ENCODE data around the gene TRAF5.
A peak's percentile ranks its signal among the peaks of the same experiment; 100 is the strongest.
"Not testable (repeated sequence)": the region's sequence is repeated elsewhere in the genome, so short reads cannot be mapped to it uniquely, and the experiment has no call there.

The TRAF5 gene

DNA sequence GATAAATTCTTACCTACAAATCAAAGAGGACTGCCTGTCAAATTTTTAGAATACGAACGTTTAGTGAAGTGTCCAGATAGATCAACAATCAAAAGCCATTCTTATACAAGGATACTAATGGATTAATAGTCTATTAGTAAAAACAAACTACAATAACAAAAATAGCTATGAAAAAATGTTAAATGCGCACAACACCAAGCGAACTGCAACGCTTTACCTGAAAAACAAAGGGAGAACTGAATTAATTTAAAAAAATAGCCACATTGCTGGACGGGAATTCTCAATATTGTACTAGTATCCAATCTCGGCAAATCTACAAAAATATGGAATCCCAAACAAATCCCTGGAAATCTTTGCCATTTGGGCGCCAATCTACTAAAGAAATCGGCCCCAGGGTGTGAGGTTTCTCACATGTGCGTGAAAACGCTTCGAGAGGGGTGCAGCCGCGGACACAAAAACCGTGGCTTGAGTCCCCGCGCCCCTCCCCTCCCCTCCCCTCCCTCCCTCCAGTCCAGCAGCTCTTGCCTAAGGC is 55.6 kb downstream of the TRAF5 start:
- no peak for DNase-seq

DNA sequence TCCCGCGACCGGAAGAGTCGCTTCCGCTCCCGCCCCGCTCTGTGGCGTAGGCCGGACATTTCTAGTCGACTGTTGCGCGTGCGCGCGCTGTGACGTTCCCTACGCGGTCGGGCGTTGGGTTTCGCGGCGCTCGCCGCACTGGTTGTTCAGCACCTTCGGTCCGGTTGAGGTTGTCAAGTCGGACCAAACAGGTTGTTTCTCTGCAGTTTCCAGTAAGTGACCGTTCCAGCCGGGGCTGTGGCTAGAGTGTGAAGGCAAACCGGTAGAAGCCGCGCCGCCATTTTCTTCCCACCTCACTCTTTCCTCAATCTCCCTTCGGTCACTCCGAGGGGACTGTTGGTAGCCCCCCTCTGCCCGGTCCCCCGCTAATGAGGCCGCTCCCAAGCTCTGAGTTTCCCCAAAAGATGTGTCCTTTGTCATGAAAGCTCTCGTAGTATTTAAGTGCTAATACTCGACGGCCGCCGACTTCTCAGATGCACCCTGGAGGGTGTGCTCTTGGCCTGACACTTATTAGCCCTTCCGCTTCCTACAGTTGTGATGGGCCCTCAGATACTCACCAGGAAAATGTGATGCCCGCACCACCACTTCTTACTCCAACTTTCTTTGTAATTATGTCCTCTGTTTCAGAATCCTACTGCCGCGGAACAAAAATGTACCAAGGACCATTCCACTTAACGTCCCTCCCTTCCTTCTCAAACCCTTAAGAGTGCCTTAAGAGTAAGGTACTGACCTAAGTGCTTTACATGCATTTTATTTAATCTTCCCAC is 56.3 kb downstream of the TRAF5 start:
- DNase-seq = peak; percentile 92

DNA sequence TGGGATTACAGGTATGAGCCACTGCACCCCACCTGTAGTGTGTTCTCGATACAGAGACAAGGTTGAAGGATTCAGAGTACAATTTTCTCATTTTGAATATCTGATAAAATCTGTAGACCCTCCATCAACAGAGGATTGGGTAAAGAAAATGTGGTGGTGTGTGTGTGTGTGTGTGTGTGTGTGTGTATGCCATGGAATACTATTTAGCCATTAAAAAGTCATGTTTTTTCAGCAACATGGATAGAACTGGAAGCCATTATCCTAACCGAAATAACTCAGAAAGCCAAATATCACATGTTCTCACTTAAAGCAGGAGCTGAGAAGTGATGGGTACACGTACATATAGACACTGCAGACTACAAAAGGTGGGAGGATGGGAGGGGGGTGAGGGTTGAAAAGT is 57.9 kb downstream of the TRAF5 start:
- DNase-seq = no peak

DNA sequence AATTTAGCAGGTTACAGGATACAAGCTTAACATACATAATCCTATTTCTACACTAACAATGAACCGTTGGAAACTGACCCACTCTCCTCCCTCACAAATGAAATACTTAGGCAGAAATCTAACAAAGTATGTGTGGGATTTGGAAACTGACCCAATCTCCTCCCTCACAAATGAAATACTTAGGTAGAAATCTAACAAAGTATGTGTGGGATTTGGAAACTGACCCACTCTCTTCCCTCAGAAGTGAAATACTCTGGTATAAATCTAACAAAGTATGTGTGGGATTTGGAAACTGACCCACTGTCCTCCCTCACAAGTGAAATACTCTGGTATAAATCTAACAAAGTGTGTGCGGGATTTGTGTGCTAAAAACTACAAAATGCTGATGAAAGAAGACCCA is 60.3 kb downstream of the TRAF5 start:
- no peak for DNase-seq

DNA sequence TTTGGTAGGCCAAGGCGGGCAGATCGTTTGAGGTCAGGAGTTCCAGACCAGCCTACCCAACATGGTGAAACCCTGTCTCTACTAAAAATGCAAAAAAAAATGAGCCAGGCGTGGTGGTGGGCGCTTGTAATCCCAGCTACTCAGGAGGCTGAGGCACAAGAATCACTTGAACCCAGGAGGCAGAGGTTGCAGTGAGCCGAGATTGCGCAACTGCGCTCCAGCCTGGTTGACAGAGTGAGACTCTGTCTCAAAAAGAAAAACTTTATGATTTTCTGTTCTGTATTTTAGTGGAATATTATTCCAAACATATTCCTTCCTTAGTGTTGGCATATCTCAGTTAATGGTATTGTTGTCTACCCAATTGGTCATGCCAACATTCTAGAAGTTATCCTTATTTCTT is 64.2 kb downstream of the TRAF5 start:
- not testable (repeated sequence) for DNase-seq

DNA sequence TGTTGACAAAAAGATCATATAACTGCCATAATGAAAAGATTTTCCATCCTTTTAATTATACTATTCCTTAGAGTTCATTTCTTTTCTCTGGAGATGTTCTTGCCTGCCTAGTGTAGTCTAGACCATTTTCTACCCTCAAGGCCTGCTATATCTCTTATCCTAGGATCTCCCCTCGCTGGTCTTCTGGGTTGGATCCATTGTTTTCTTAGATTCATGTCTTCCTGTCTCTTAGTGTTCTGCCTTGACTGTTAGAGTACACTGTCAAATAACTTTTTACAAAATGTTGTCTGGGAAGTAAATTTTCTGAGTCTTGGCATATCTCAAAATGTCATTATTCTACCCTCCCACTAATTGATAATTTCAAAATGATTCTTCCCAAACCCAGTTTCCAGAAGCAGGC is 66.6 kb downstream of the TRAF5 start:
- no peak for DNase-seq

DNA sequence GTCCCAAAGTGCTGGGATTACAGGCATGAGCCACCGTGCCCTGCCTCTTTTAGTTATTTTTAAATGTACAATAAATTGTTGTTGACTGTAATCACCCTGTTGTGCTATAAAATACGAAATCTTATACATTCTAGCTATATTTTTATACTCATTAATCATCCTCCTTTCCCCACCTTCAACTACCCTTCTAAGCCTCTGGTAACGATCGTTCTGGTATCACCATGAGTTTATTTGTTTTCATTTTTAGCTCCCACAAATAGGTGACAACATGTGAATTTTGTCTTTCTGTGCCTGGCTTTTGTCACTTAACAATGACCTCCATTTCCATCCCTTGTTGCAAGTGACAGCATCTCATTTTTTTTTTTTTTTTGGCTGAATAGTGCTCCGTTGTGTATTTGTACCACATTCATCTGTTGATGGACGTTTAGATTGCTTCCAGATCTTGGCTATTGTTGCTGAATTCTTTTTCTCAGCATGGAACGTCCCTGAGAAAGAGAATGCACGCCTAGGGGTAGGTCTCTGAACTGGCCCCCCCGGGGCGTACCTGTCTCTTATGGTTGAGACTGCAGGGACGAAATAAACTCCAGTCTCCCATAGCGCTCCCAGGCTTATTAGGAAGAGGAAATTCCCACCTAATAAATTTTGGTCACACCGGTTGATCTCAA is 71.8 kb downstream of the TRAF5 start:
- not testable (repeated sequence) for DNase-seq

DNA sequence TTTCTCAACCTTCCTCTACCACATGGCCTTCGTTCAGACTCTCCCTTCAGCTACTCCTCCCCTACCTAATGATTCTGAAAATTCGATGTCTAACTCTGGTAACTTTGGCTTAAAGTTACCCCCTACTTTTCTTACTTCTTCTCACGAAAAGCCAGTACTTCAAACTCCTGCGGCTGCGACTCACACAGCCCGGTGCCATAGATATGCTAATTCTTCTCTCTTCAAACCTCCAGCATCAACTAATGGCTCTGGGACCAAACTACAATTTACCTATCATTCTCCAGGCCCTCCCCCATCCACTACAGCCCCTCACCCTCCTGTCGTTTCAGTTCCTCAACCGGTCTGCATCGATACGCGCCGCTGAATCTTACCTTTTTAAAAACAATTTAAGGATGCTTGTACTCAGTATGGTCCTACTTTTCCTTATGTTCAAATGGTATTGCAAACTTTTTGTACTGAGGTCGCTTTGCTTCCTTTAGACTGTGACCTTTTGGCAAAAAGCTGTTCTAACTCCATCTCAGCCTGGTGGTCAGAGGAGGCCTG is 73.3 kb downstream of the TRAF5 start:
- DNase-seq = not testable (repeated sequence)

DNA sequence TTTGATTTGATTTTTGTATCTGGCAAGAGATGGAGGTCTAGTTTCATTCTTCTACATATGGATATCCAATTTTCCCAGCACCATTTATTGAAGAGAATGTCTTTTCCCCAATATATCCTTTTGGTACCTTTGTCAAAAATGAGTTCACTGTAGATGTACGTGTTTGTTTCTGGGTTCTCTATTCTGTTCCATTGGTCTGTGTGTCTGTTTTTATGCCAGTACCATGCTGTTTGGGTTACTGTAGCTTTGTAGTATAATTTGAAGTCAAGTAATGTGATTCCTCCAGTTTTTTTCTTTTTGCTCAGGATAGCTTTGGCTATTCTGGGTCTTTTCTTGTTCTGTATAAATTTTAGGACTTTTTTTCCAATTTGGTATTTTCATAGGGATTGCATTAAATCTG is 75.1 kb downstream of the TRAF5 start:
- DNase-seq = not testable (repeated sequence)

DNA sequence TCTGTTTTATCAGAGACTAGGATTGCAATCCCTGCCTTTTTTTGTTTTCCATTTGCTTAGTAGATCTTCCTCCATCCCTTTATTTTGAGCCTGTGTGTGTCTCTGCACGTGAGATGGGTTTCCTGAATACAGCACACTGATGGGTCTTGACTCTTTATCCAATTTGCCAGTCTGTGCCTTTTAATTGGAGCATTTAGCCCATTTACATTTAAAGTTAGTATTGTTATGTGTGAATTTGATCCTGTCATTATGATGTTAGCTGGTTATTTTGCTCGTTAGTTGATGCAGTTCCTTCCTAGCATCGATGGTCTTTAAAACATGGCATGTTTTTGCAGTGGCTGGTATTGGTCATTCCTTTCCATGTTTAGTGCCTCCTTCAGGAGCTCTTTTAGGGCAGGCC is 79.5 kb downstream of the TRAF5 start:
- not testable (repeated sequence) for DNase-seq

DNA sequence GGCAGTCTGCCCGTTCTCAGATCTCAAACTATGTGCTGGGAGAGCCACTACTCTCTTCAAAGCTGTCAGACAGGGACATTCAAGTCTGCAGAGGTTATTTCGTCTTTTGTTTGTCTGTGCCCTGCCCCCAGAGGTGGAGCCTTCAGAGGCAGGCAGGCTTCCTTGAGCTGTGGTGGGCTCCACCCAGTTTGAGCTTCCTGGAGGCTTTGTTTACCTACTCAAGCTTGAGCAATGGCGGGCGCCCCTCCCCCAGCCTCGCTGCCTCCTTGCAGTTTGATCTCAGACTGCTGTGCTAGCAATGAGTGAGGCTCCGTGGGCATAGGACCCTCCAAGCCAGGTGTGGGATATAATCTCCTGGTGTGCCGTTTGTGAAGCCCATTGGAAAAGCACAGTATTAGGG is 81.1 kb downstream of the TRAF5 start:
- peak; percentile 22 for DNase-seq

DNA sequence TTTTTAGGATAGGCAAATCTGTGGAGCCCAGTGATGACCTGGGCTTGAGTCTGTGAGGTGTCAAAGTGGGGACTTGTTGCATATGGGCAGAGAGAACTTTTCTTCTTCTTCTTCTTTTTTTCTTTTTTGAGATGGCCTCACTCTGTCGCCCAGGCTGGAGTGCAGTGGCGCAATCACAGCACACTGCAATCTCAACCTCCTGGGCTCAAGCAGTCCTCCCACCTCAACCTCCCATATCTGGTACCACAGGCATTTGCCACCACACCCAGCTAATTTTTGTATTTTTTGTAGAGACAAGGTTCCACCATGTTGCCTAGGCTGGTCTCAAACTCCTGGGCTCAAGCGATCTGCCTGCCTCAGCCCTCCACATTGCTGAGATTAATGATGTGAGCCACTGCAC is 85.0 kb downstream of the TRAF5 start:
- DNase-seq = no peak

DNA sequence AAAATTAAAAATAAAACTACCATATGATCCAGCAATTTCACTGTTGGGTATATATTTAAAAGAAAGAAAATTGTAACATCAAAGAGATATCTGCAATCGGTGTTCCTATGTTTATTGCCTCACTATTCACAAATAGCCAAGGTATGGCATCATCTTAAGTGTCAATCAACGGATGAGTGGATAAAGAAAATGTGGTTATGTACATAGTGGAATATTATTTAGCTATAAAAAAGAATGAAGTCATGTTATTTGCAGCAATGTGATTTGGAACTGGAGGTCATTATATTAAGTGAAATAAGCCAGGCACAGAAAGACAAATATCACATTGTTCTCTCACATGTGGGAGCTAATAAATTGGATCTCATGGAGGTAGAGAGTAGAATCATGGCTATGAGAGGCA is 89.1 kb downstream of the TRAF5 start:
- DNase-seq = no peak

DNA sequence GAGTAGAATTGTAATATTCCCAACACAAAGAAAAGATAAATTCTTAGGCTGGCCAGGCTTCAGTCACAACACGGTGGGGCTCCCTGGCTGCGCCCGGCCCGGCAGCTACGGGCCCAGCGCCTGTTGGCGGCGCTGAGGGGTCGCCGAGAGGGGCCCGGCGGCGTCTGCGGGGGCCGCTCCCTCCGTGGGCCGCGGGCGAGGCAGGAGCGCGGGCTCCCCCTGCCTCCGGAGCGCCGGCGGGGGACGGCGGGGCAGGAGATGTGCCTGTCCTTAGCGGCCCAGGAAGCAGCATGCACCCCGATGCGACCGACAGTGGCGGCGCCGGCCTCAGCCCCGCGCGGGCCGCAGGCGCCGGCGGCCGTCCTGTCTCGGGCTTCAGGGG is 89.6 kb downstream of the TRAF5 start:
- peak; percentile 74 for DNase-seq

DNA sequence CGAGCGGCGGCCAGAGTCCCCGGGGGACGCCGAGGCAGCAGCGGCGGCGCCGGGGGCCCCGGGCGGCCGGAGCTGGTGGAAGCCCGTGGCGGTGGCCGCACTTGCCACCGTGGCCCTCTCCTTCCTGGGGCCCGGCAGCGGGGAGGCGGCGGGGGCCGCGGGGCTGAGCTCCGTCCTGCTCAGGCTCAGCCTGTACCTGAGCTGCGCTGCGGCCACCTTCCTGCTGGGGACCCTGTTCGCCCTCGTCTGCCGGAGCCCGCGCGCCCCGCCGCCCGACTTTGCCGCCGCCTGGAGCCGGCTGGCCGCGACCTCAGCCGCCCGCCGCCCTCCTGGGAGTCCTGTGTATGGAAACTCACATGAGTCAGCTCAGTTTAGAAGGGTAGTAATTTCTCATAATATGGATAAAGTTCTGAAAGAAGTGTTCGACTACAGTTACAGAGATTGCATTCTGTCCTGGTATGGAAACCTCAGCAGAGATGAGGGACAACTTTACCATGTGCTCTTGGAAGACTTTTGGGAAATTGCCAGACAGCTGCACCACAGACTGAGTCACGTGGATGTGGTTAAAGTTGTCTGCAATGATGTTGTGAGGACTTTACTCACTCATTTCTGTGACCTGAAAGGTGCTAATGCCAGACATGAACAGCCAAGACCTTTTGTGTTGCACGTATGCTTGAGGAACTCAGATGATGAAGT is 90.1 kb downstream of the TRAF5 start:
- DNase-seq = peak; percentile 77

DNA sequence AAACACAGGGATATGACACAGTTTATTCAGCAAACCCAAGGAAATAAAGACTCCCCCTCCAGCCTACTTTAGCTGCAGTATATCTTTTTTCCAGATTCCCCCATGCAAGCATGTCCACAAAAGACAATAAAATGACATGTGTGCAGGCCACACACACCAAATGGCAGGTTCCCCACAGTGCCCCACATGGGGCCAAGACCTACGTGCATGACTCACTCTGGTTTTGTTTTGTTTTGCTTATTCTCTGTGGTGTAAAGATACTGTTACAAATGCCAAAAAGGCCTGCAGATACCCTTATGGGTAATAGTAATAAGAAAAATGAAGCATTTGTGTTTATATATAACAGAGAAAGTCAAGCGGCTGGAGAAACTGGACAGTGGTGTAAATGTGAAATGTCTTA is 93.8 kb downstream of the TRAF5 start:
- DNase-seq = peak; percentile 34

DNA sequence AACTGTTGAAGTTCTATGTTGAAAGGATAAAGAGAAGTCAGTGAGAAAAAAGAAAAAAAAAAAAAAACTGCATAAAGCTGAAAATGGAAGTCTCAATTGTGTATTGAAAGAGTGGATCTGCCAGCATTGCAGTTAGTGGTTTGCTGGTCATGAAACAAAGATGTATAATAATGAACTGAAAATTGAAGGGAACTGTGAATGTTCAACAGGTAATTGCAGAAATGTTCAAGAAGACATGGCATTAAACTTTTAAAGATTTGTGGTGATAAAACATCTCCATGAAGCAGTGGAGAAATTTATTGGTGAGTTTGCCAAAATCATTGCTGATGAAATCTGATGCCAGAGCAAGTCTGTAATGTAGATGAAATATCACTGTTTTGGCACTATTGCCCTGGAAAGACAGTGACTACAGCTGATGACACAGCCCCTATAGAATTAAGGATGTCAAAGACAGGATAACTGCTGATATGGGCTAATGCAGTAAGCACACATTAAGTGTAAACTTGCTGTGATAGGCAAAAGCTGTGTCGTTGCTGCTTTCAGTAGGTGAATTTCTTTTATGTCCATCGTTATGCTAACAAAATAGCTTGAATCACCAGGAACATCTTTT is 94.3 kb downstream of the TRAF5 start:
- DNase-seq = no peak

DNA sequence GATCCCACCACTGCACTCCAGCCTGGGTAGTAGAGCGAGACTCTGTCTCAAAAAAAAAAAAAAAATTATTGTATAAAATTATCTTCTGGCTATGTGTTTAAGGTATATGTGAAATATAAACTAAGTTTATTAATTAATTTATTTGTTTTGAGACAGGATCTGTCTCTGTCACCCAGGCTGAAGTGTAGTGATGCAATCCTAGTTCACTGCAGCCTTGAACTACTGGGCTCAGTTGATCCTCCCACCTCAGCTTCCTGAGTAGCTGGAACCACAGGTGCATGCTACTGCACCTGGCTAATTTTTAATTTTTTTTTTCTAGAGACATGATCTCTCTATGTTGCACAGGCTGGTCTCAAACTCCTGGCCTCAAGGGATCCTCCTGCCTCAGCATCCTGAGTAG is 97.4 kb downstream of the TRAF5 start:
- DNase-seq = no peak
